T-helper 1 cell treated with Interleukin-12 subunit alpha and Interleukin-12 subunit beta and Interleukin-4 antibody, amounts not matched to agents 30 μg/mL and 1 μg/mL, for 36 hours (primary cell): ENCODE results near the gene DLGAP1.
"Not testable (repeated sequence)": the region's sequence is repeated elsewhere in the genome, so short reads cannot be mapped to it uniquely, and the experiment has no call there.

Source experiments
- H3K27ac Mint-ChIP-seq: one replicate; pipeline ENCODE4 v1.8.0; 2021; ENCODE audit warnings: mild to moderate bottlenecking, mixed read lengths
- H3K27me3 Mint-ChIP-seq: one replicate; pipeline ENCODE4 v1.8.0; 2021; ENCODE audit warnings: low read depth, mixed read lengths
- H3K36me3 Mint-ChIP-seq: one replicate; pipeline ENCODE4 v1.8.0; 2021; ENCODE audit warnings: low read depth, mixed read lengths
- H3K4me1 Mint-ChIP-seq: one replicate; pipeline ENCODE4 v1.8.0; 2021; ENCODE audit warnings: low read depth, mixed read lengths
- H3K4me3 Mint-ChIP-seq: one replicate; pipeline ENCODE4 v1.8.0; 2021; ENCODE audit warnings: mild to moderate bottlenecking, moderate library complexity, mixed read lengths
- H3K9me3 Mint-ChIP-seq: one replicate; pipeline ENCODE4 v1.8.0; 2021; ENCODE audit warnings: mixed read lengths

The DLGAP1 gene

DNA sequence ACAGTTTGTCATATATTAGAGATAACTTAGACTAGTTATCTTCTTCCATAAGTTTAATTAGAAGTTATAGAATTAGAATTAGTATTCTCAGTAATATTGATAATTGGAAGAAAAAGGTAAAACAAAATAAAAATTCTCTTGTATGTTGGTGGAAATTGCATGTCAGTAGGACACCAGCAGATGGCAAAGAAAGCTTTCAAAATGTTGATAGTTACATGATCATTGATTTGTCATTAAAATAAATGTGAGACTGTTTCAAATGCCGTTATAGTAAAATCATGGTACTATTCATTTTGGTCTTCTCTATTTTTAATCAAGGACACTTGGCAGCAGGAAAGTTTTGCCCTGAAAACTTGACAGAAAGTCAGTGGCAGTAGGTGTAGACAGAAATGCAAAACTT, 734.9 kb downstream of the DLGAP1 start:
- Mint-ChIP-seq H3K9me3 (no peaks in the 10 kb centered on the region), H3K27ac (no peak overlapping the region), H3K27me3 (peaks cover 10% of the 10 kb centered on the region), H3K4me1 (no peaks in the 10 kb centered on the region), H3K36me3 (no peaks in the 10 kb centered on the region), H3K4me3 (no peak overlapping the region)

DNA sequence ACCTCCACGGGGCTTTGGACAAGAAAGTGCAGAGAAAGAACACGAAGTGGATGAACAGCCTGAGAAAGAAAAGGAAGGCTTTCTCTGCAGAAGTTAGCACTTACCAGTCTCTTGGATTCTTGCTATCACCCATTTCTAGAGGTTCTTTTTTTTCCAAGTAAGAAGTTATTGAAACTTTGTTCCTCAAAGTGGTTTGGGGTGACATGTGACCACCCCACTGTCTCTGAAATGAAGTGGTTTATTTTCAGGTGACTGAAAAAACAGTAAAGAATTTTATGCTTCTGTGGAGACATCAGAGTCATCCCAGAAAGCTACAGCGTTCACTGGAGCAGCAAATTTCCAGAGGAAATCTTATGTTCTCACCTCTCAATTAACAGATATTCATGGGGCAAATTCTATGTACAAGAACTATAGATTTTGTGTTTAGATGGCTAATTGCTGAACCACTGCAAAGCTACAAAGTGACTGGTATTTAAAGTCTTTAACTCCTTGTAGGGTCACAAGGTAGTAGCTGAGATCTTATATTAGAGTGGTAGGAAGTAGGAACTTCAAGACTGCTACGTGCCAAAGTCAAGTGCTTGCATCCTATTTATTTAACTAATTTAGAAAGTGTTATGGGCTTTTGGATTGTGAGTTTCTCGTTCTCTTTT, 737.6 kb downstream of the DLGAP1 start:
- Mint-ChIP-seq H3K27ac (no peak overlapping the region), H3K4me3 (no peak overlapping the region), H3K27me3 (peaks cover 4% of the 10 kb centered on the region), H3K9me3 (no peaks in the 10 kb centered on the region), H3K36me3 (no peaks in the 10 kb centered on the region), H3K4me1 (no peaks in the 10 kb centered on the region)

DNA sequence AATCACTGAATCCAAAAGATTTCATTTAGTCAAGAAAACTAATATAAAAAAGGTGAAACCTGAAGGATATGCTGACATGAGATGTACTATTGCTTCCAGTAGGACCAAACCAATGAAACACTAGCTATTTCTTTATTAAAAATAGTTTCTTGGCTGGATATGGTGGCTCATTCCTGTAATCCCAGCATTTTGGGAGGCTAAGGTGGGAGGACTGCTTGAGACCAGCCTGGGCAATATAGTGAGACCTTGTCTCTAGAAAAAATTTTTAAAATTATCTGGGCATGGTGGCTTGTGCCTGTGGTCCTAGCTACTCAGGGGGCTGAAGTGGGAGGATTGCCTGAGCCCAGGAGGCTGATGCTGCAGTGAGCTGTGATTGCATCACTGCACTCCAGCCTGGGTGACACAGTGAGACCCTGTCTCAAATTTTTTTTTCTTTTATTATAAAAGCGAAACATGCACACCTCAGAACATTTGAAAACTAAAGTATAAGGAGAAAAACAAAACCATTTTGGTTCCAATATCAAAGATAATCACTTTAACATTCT, 738.9 kb downstream of the DLGAP1 start:
- no peak overlapping the region for H3K4me3 Mint-ChIP-seq
- H3K36me3 Mint-ChIP-seq = no peaks in the 10 kb centered on the region
- peaks cover 4% of the 10 kb centered on the region for H3K27me3 Mint-ChIP-seq
- H3K27ac Mint-ChIP-seq = no peak overlapping the region
- no peaks in the 10 kb centered on the region for H3K9me3 Mint-ChIP-seq
- H3K4me1 Mint-ChIP-seq = no peaks in the 10 kb centered on the region

DNA sequence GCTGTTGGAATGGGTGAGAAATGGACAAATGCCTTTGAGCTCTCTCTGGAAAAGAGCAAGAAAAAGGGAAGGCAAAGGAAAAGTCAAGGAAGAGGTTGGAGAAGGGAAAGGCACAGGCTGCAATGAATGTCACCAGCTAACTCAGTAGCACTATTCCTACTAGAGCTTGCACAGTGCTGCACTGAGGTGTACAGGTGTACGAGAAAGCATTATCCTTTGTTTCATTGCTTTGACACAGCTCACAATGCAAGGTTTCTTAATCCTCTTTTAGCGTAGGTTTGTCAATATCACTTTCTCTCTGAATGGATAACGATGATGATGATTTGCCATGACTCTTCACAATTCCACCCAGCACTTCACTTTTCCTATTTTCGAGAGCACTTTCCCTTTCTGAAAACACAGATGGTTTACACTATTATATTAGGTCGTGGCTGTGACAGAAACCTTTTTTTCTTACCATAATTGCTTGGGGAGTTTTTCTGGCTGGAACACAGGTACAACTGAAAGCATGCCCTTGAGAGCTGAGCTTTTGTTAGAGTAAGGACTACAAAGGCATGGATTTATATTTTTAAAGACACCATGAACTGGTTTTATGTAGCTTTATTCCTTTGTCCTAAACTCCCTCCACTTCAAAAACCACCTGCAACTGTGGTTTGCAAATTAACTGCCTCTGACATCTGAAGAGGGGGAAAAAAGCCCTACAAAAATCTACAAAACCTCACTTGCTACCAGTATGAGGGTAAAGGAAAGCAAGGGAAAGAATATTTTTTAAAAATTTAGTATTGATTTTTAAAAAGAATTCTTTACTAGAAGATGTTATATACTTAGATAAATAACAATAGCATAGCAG, 739.7 kb downstream of the DLGAP1 start:
- H3K27me3 Mint-ChIP-seq = peaks cover 10% of the 10 kb centered on the region
- no peaks in the 10 kb centered on the region for H3K9me3 Mint-ChIP-seq
- H3K27ac Mint-ChIP-seq = no peak overlapping the region
- no peak overlapping the region for H3K4me3 Mint-ChIP-seq
- H3K36me3 Mint-ChIP-seq = no peaks in the 10 kb centered on the region
- H3K4me1 Mint-ChIP-seq = no peaks in the 10 kb centered on the region

DNA sequence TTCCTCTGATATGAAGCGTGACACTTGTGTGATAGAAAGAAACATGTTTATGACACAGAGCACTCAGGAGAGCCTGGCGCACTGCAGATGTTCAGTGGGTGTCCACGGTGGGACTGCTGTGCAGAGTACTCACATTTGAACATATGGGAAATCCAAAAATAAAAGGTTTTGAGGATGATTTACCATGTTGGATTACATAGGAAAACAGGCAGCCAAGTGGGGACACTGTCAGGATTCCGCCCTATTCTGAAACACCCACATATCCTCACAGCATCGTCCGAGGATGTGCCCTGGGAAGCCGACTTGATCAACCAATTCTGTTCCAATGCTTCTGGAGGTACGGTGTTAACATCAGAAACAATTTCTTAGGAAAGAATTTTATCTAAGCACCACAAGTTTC, 741.4 kb downstream of the DLGAP1 start:
- Mint-ChIP-seq H3K4me1 (no peaks in the 10 kb centered on the region), H3K4me3 (no peak overlapping the region), H3K36me3 (no peaks in the 10 kb centered on the region), H3K27ac (no peak overlapping the region), H3K27me3 (peaks cover 12% of the 10 kb centered on the region), H3K9me3 (no peaks in the 10 kb centered on the region)

DNA sequence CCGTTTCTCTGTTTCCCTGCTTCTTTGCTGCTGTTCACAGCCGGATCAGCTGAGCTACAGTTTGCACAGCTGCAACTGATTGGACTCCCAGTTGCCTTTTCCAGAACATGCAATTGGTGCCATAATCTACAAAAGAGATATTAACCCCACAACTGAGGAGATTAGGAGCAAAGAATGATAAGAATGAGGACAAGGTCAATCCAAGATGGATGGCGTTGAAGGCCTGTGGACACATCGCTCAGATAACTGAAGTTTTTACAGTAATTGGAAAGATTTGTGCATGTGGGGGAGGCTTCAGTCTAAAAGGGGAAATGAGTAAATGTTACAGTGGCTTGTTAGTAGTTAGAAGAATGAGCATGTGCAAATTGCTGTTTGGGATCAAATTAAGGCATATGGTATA, 741.9 kb downstream of the DLGAP1 start:
- Mint-ChIP-seq H3K4me3 (no peak overlapping the region), H3K4me1 (no peaks in the 10 kb centered on the region), H3K27me3 (peaks cover 17% of the 10 kb centered on the region), H3K9me3 (no peaks in the 10 kb centered on the region), H3K36me3 (no peaks in the 10 kb centered on the region), H3K27ac (no peak overlapping the region)

DNA sequence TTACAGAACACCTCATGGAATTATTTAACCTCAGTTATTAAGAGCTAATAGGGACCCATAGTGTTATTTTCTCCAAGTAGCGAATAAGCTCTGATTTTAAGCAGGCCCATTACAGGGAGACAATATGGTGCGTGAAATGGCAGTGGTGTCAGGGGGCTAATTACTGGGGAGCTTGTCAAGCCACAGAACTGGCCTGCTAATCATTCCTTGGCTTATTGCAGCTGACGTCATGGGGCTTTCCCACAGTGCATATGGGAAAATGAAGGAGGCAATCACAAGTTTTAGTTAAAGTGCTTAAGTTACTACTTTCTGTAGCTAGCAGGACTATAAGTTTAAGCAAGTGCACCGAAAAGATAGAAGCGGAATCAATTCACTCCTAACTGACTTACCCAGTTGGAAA, 742.6 kb downstream of the DLGAP1 start:
- Mint-ChIP-seq H3K27me3 (peaks cover 18% of the 10 kb centered on the region), H3K27ac (no peak overlapping the region), H3K9me3 (no peaks in the 10 kb centered on the region), H3K36me3 (no peaks in the 10 kb centered on the region), H3K4me3 (no peak overlapping the region), H3K4me1 (no peaks in the 10 kb centered on the region)

DNA sequence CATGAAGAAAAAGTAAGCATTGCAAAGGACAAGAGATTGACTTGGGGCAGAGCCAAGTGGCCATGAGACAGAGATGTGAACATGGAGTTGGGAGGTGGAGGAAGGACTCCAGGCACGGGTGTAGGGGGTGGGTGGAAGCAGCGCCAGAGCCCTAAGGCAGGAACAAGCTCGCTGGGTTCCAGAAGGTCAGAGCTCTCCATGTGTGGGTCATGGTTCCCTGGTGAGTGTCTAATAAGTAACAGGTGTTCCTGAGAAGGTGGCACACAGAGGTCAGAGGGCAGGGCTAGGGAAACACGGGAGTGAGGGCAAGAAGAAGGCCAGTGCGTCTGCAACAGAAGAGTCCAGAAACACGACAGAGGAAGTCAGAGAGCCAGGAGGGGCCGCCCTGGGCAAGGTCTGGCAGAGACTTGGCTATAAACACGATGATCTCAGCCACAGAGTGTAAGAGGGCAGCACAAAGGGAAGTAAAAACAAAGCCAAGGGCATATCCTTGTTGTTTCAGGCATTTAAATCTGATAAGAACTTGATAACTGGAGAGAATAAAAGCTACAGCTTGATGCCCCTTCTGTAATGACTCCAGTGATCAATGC, 744.3 kb downstream of the DLGAP1 start:
- no peaks in the 10 kb centered on the region for H3K9me3 Mint-ChIP-seq
- H3K27ac Mint-ChIP-seq = no peak overlapping the region
- H3K4me3 Mint-ChIP-seq = no peak overlapping the region
- H3K27me3 Mint-ChIP-seq = peaks cover 13% of the 10 kb centered on the region
- no peaks in the 10 kb centered on the region for H3K36me3 Mint-ChIP-seq
- no peaks in the 10 kb centered on the region for H3K4me1 Mint-ChIP-seq

DNA sequence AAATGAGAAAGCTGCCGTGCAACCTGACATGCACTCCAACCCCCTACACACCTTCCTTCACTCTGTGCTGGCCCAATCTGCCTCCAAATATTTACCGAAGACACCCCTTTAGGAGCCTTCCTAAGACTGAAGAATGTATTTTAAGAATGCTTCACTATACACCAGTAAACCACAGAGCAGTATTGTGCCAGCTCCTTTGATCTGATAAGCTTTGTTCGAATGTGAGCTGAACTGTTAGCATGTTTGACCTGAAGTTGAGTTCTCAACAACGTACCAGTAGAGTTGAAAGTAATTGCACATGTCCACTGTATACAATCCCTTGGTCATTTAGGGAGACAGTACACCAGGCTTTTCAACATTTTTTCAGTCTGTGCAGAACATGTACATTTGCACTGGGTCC, 745.9 kb downstream of the DLGAP1 start:
- H3K4me1 Mint-ChIP-seq = no peaks in the 10 kb centered on the region
- no peak overlapping the region for H3K4me3 Mint-ChIP-seq
- no peak overlapping the region for H3K27ac Mint-ChIP-seq
- H3K36me3 Mint-ChIP-seq = no peaks in the 10 kb centered on the region
- H3K27me3 Mint-ChIP-seq = peaks cover 13% of the 10 kb centered on the region
- no peaks in the 10 kb centered on the region for H3K9me3 Mint-ChIP-seq

DNA sequence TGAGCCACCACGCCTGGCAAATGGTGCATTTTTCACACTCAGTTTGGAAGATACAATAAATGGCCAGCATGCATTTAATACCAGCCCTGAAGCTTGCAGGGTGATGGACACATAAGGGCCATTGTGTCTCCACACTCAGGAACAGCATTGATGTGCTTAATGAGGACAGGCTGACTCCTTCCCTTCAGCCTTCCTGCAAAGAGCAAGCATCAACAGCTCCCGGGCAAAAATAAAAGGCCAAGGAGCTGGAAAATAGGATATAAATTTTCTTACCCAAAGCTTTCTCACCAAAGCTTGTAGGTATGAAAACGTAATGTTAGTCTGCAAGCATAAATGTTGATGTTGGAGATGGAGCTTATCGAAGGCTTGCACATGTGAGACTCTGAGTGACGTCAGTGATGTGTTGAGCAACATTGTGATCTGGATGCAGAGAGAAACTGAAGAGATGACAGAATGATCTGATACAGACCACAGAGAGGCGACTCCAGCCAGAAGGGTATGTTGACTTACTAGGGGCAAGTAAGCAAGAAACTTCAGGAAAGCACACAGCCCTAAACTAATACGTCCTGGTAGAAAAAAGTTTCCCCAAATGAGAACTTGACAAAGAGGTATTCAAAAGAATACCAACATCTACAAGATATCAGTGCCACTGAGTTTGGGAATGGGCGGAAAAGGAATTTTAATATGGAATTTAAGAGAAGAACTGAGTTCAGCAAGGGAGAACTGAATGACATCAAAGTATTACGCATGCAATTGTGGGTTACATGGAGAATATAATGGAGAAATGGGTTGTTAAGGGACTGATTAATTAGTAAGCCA, 748.6 kb downstream of the DLGAP1 start:
- no peak overlapping the region for H3K27ac Mint-ChIP-seq
- H3K36me3 Mint-ChIP-seq = no peaks in the 10 kb centered on the region
- H3K4me1 Mint-ChIP-seq = no peaks in the 10 kb centered on the region
- H3K4me3 Mint-ChIP-seq = no peak overlapping the region
- H3K9me3 Mint-ChIP-seq = no peaks in the 10 kb centered on the region
- H3K27me3 Mint-ChIP-seq = peaks cover 27% of the 10 kb centered on the region

DNA sequence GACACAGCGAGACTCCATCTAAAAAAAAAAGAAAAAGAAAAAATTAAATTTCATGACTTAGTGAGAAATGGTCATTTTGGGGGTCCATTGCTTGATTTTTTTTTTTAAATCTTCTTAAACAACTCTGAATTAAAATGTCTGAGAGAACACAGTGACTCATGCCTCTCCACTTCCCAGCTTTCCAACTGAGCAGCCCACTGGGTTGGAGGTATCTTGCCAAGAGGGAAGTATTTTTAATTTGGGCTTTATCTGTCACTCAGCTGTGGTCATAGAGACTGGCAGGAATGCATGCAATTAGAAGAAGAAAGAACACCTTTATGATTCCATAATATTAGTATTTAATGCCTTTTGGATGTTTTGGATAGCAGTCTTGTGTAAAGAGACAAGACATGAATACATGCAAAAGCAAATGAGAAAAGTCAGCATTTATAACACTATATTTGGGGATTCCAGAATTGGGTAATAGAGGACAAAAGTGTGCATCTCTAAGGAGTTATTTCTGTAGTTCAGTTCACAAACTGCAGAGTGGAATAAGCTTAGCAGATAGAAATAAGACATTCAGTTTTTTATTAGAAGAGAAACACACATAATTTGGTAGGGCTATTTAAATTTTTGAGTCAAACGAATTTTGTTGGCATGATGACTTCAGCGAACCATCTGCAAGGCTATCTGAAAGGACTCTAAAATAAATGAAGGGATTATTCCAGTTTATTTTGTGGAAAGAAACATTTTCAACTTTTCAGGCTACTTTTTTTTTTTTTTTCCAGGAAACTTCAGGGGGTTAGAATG, 750.4 kb downstream of the DLGAP1 start:
- no peak overlapping the region for H3K4me3 Mint-ChIP-seq
- H3K36me3 Mint-ChIP-seq = no peaks in the 10 kb centered on the region
- H3K4me1 Mint-ChIP-seq = no peaks in the 10 kb centered on the region
- no peaks in the 10 kb centered on the region for H3K9me3 Mint-ChIP-seq
- H3K27me3 Mint-ChIP-seq = peaks cover 23% of the 10 kb centered on the region
- no peak overlapping the region for H3K27ac Mint-ChIP-seq

DNA sequence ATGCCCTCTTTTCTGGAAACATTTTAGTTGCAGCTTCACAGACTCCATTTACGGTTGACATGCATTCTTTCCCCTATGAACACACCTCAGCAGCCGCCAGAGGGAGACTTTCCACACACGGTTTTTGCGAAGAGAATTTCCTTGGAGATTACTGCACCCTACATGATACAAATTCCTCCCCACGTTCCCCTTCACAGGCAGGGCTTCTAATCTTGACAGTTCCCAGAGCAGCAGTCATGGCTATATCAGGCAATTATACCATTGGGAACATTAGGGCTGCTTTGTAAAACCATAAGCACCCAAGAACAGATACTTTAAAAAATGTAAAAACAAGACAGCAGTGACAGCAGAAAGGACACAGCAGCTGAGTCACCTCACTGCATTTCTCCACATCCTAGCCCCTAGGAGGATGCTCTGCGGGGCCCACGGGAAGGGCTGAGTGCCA, 751.4 kb downstream of the DLGAP1 start:
- no peaks in the 10 kb centered on the region for H3K4me1 Mint-ChIP-seq
- H3K27ac Mint-ChIP-seq = no peak overlapping the region
- H3K4me3 Mint-ChIP-seq = no peak overlapping the region
- H3K9me3 Mint-ChIP-seq = no peaks in the 10 kb centered on the region
- H3K36me3 Mint-ChIP-seq = no peaks in the 10 kb centered on the region
- H3K27me3 Mint-ChIP-seq = peaks cover 27% of the 10 kb centered on the region

DNA sequence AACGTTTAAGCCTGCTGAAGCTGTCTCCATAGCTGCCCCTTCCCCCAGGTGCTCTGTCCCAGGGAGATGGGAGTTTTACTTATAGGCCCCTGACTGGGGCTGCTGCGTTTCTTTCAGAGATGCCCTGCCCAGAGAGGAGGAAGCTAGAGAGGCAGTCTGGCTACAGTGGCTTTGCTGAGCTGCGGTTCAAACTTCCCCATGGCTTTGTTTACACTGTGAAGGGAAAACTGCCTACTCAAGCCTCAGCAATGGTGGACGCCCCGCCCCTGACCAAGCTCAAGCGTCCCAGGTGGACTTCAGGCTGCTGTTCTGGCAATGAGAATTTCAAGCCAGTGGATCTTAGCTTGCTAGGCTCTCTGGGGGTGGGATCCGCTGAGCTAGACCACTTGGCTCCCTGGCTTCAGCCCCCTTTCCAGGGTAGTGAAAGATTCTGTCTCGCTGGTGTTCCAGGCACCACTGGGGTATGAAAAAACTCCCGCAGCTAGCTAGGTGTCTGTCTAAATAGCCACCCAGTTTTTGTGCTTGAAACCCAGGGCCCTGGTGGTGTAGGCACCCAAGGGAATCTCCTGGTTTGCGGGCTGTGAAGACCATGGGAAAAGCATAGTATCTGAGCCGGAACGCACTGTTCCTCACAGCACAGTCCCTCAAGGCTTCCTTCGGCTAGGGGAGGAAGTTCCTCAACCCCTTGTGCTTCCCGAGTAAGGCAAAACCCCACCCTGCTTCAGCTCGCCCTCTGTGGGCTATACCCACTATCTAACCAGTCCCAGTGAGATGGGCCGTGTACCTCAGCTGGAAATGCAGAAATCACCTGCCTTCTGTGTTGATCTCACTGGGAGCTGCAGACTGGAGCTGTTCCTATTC, 755.2 kb downstream of the DLGAP1 start:
- not testable (repeated sequence) for H3K4me3 Mint-ChIP-seq, H3K27ac Mint-ChIP-seq, H3K36me3 Mint-ChIP-seq, H3K9me3 Mint-ChIP-seq, H3K4me1 Mint-ChIP-seq
- H3K27me3 Mint-ChIP-seq = peaks cover 33% of the 10 kb centered on the region
